ENCODE results near the gene TCP10L.

GRCh38 chr21:32578107-32578691 lies 7.1 kb downstream of the TCP10L start:
- TF ChIP-seq ZNF792 (tag by site-specific recombination; IDR thresholded peaks at IDR 0.05) (no peak), ZNF704 (tag by site-specific recombination; IDR thresholded peaks at IDR 0.05) (no peak), GLIS2 (tag by site-specific recombination; IDR thresholded peaks at IDR 0.05) (no peak), ZSCAN18 (tag by site-specific recombination; IDR thresholded peaks at IDR 0.05) (no peak), ZNF600 (tag by site-specific recombination; IDR thresholded peaks at IDR 0.05) (no peak), REST (tag by site-specific recombination; IDR thresholded peaks at IDR 0.05) (no peak), PBX3 (CRISPR knock-in tag; IDR thresholded peaks at IDR 0.05) (no peak), MYNN (tag by site-specific recombination; IDR thresholded peaks at IDR 0.05; ENCODE audit: borderline replicate concordance) (no peak), TCF7L2 (IDR thresholded peaks at IDR 0.05; ENCODE audit: borderline replicate concordance, low read depth, low read length) (no peak), ZNF274 (IDR thresholded peaks at IDR 0.05; ENCODE audit: low read length) (no peak), ZNF274 (tag by site-specific recombination; IDR thresholded peaks at IDR 0.05; ENCODE audit: borderline replicate concordance) (no peak), ZNF513 (tag by site-specific recombination; IDR thresholded peaks at IDR 0.05) (no peak), YY1 (tag by site-specific recombination; IDR thresholded peaks at IDR 0.05) (no peak)
- TF ChIP-seq, protein P1, sequence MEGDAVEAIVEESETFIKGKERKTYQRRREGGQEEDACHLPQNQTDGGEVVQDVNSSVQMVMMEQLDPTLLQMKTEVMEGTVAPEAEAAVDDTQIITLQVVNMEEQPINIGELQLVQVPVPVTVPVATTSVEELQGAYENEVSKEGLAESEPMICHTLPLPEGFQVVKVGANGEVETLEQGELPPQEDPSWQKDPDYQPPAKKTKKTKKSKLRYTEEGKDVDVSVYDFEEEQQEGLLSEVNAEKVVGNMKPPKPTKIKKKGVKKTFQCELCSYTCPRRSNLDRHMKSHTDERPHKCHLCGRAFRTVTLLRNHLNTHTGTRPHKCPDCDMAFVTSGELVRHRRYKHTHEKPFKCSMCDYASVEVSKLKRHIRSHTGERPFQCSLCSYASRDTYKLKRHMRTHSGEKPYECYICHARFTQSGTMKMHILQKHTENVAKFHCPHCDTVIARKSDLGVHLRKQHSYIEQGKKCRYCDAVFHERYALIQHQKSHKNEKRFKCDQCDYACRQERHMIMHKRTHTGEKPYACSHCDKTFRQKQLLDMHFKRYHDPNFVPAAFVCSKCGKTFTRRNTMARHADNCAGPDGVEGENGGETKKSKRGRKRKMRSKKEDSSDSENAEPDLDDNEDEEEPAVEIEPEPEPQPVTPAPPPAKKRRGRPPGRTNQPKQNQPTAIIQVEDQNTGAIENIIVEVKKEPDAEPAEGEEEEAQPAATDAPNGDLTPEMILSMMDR (tag by site-specific recombination; IDR thresholded peaks at IDR 0.05), result no peak
- TF ChIP-seq, protein P2, sequence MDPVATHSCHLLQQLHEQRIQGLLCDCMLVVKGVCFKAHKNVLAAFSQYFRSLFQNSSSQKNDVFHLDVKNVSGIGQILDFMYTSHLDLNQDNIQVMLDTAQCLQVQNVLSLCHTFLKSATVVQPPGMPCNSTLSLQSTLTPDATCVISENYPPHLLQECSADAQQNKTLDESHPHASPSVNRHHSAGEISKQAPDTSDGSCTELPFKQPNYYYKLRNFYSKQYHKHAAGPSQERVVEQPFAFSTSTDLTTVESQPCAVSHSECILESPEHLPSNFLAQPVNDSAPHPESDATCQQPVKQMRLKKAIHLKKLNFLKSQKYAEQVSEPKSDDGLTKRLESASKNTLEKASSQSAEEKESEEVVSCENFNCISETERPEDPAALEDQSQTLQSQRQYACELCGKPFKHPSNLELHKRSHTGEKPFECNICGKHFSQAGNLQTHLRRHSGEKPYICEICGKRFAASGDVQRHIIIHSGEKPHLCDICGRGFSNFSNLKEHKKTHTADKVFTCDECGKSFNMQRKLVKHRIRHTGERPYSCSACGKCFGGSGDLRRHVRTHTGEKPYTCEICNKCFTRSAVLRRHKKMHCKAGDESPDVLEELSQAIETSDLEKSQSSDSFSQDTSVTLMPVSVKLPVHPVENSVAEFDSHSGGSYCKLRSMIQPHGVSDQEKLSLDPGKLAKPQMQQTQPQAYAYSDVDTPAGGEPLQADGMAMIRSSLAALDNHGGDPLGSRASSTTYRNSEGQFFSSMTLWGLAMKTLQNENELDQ (tag by site-specific recombination; IDR thresholded peaks at IDR 0.05; ENCODE audit: low read depth), result no peak
